Endothelial cell of umbilical vein (primary cell): Measurements from ENCODE around the gene LCE1D. TPM values are rescaled to one million over a fixed set of nuclear protein-coding genes. Genes with fewer than 3 reads are reported as not detected.

Experiments
- BruUV-seq: library from RNA; stranded (reverse); fragments of 400-500 nt; replicated peaks from 2 replicates; lab custom pipeline; 2021; lab: Mats Ljungman, UMichigan
- CTCF ChIA-PET: fragments of 300-600, 350-600 bp; sonication (Branson Sonifier 250); formaldehyde crosslinking; loops from one replicate; lab custom pipeline; 2021; ENCODE audit warnings: antibody characterized with exemption, inconsistent platforms; lab: Charles Lee
- POLR2A ChIA-PET: fragments of 300-600, 350-600 bp; sonication (Branson Sonifier 250); formaldehyde crosslinking; loops from one replicate; lab custom pipeline; 2021; ENCODE audit warnings: antibody characterized with exemption, inconsistent platforms; lab: Charles Lee
- DNase-seq: peaks from one replicate; pipeline ENCODE4 v3.0.0-alpha.2; 2011; ENCODE audit warnings: low read depth, low spot score
- FAIRE-seq: peaks from 2 replicates; lab custom pipeline; 2011; peaks lifted over from hg19 to GRCh38; lab: Jason Lieb, UNC
- H2AFZ ChIP-seq: 2 replicates; pipeline ENCODE4 v1.6.0; 2012; ENCODE audit warnings: low read depth, low read length, control low read depth, inconsistent platforms
- H3K27ac ChIP-seq: 2 replicates; pipeline ENCODE4 v1.5.1; 2011; ENCODE audit warnings: low read depth, mild to moderate bottlenecking, control low read depth, low read length, moderate library complexity; ENCODE audit not compliant: insufficient read depth
- H3K27me3 ChIP-seq, 2 experiments: 2 replicates each; pipeline versions ENCODE4 v1.6.0 to v1.6.1; 2011; ENCODE audit warnings: low read length in 2 of 2, mixed read lengths in 1 of 2; ENCODE audit not compliant: control insufficient read depth in 2 of 2, insufficient read depth in 2 of 2
- H3K36me3 ChIP-seq, 2 experiments: 2 replicates in 1 of 2; 3 replicates in 1 of 2; pipeline ENCODE4 v1.5.1; 2011; ENCODE audit warnings: low read length in 2 of 2, mild to moderate bottlenecking in 1 of 2, moderate library complexity in 1 of 2; ENCODE audit not compliant: control insufficient read depth in 2 of 2, insufficient read depth in 2 of 2; ENCODE audit errors: extremely low read depth in 1 of 2
- H3K4me1 ChIP-seq: 3 replicates; pipeline ENCODE4 v1.5.1; 2011; ENCODE audit warnings: mild to moderate bottlenecking, low read length; ENCODE audit not compliant: control insufficient read depth, insufficient read depth; ENCODE audit errors: extremely low read depth
- H3K4me2 ChIP-seq: 2 replicates; pipeline ENCODE4 v1.6.1; 2011; ENCODE audit warnings: low read length, control low read depth, mixed read lengths; ENCODE audit not compliant: insufficient read depth
- H3K4me3 ChIP-seq, 3 experiments: fragments of 200-600 bp in 1 of 3; sonication (generic), shearing (Covaris generic) in 1 of 3; replicated peaks in 1 of 3; 2 replicates each; pipeline ENCODE4 v1.5.1; 2011 to 2016; ENCODE audit warnings: control low read depth in 3 of 3, low read length in 3 of 3, mild to moderate bottlenecking in 2 of 3, inconsistent platforms in 1 of 3, low read depth in 1 of 3, moderate library complexity in 1 of 3; ENCODE audit not compliant: insufficient read depth in 1 of 3
- H3K79me2 ChIP-seq: 2 replicates; pipeline ENCODE4 v1.6.0; 2012; ENCODE audit warnings: low read length, inconsistent platforms; ENCODE audit not compliant: control insufficient read depth, insufficient read depth
- H3K9ac ChIP-seq: replicated peaks from 2 replicates; pipeline ENCODE3; 2011; ENCODE audit warnings: low read length, control low read depth; ENCODE audit not compliant: insufficient read depth; ENCODE audit errors: extremely low read depth
- H3K9me1 ChIP-seq: replicated peaks from 3 replicates; pipeline ENCODE4 v1.6.0; 2011; ENCODE audit warnings: mild to moderate bottlenecking, low read length; ENCODE audit not compliant: control insufficient read depth, insufficient read depth; ENCODE audit errors: extremely low read depth
- H3K9me3 ChIP-seq: replicated peaks from 2 replicates; pipeline ENCODE4 v1.5.1; 2012; ENCODE audit warnings: low read length, inconsistent platforms; ENCODE audit not compliant: control insufficient read depth, insufficient read depth
- H4K20me1 ChIP-seq: replicated peaks from 2 replicates; pipeline ENCODE3; 2011; ENCODE audit warnings: mild to moderate bottlenecking, low read length; ENCODE audit not compliant: control insufficient read depth, insufficient read depth; ENCODE audit errors: extremely low read depth
- CTCF ChIP-seq, 2 donors: IDR thresholded peaks; 1 replicate in 1 of 2; 2 replicates in 1 of 2; pipeline ENCODE4 v1.5.1; 2011; ENCODE audit warnings: low read length in 2 of 2, mild to moderate bottlenecking in 2 of 2, moderate library complexity in 2 of 2, control low read depth in 1 of 2, inconsistent platforms in 1 of 2, low read depth in 1 of 2; ENCODE audit not compliant: insufficient read depth in 1 of 2; ENCODE audit errors: extremely low read depth in 1 of 2
- EZH2 ChIP-seq: IDR thresholded peaks from 2 replicates; pipeline ENCODE4 v1.6.1; 2012; ENCODE audit warnings: borderline replicate concordance, low read depth, mild to moderate bottlenecking, moderate library complexity, low read length, inconsistent platforms; ENCODE audit not compliant: severe bottlenecking
- FOS ChIP-seq: IDR thresholded peaks from 2 replicates; pipeline ENCODE4 v1.6.1; 2011; ENCODE audit warnings: mild to moderate bottlenecking, low read length, moderate library complexity, borderline replicate concordance; ENCODE audit not compliant: insufficient read depth
- GATA2 ChIP-seq: IDR thresholded peaks from 2 replicates; pipeline ENCODE4 v1.7.0; 2011; ENCODE audit warnings: low read depth, mild to moderate bottlenecking, moderate library complexity, mixed read lengths, low read length; ENCODE audit not compliant: insufficient read length, insufficient read depth
- JUN ChIP-seq: IDR thresholded peaks from 2 replicates; pipeline ENCODE4 v1.6.1; 2011; ENCODE audit warnings: borderline replicate concordance, low read depth; ENCODE audit not compliant: insufficient read length, insufficient read depth
- MAX ChIP-seq: IDR thresholded peaks from 2 replicates; pipeline ENCODE4 v1.6.1; 2011; ENCODE audit not compliant: insufficient read depth, insufficient read length
- MYC ChIP-seq: IDR thresholded peaks from one replicate; pipeline ENCODE4 v1.6.1; 2011; ENCODE audit warnings: mild to moderate bottlenecking, low read depth, low read length
- POLR2A ChIP-seq: IDR thresholded peaks from 2 replicates; pipeline ENCODE4 v1.6.1; 2012; ENCODE audit warnings: low read depth, mild to moderate bottlenecking, control low read depth, low read length
- POLR2AphosphoS5 ChIP-seq: IDR thresholded peaks from 2 replicates; pipeline ENCODE4 v1.6.1; 2012; ENCODE audit warnings: low read depth, mild to moderate bottlenecking, control low read depth, low read length, moderate library complexity; ENCODE audit not compliant: insufficient read depth
- dilution Hi-C: fragments of 300-500 bp; cut with MboI; formaldehyde crosslinking; loops from one replicate; pipeline ENCODE4 v1.15.0; 2019; ENCODE audit warnings: low sequenced_read_pairs; ENCODE audit not compliant: extremely low pct_ligation_motif_present
- intact Hi-C: fragments of 100-400 bp; cut with micrococcal nuclease; formaldehyde crosslinking; loops from one replicate; pipeline ENCODE4 v1.10.0; 2022
- polyA plus RNA-seq, 4 experiments: library from polyadenylated mRNA; depleted of rRNA in 3 of 4; stranded (reverse) in 3 of 4; unstranded in 1 of 4; fragments of >200 nt; gene quantifications; 2 replicates each; pipeline versions ENCODE4 v1.2.1 to v1.2.3, GENCODE V29; 2011 to 2012; ENCODE audit warnings: missing spikeins in 1 of 4
- total RNA-seq: library from RNA; stranded (reverse); gene quantifications from 2 replicates; pipeline ENCODE4 v1.2.3, GENCODE V29; 2021

Gene LCE1D
- total and polyA plus RNA-seq, 2 donors (not counting 3 experiments of a cell fraction or from before 2014, with no cell fraction given): not detected

GRCh38 chr1:152747831-152748230, 48.7 kb upstream of the LCE1D start:
- Histone ChIP-seq H3K9me1 (no peaks in the 10 kb centered on the region), H3K27me3 (no peaks in the 10 kb centered on the region), H4K20me1 (no peaks in the 10 kb centered on the region), H3K36me3 (no peaks in the 10 kb centered on the region), H3K27ac (no peak overlapping the region), H3K4me3 (no peak overlapping the region), H2AFZ (no peak overlapping the region), H3K9ac (no peak overlapping the region), H3K4me2 (no peak overlapping the region), H3K4me1 (no peaks in the 10 kb centered on the region), H3K9me3 (no peaks in the 10 kb centered on the region), H3K79me2 (no peaks in the 10 kb centered on the region)
- POLR2A ChIA-PET: no interaction called here
- CTCF ChIA-PET: no interaction called here
- no TSS peak for BruUV-seq
- no peak for DNase-seq
- intact Hi-C loops (no loop called here), dilution Hi-C loops (no loop called here)
- TF ChIP-seq POLR2AphosphoS5 (no peak), EZH2 (no peak), POLR2A (no peak), FOS (no peak), JUN (no peak), MYC (no peak), GATA2 (no peak), CTCF (IDR thresholded peaks at IDR 0.05; ENCODE audit: extremely low read depth in 1 of 2, insufficient read depth in 1 of 2, low read depth in 1 of 2, low read length in 2 of 2) (no peak), MAX (no peak)
- FAIRE-seq: no peak
